ENCODE results near the gene CNN3. TPM values are rescaled to one million over a fixed set of nuclear protein-coding genes. Genes with fewer than 3 reads are reported as not detected.

Gene CNN3
- total RNA-seq, 2 donors from 2014 or later: 82.2 to 124 TPM

GRCh38 chr1:94856868-94857267 lies 70.0 kb downstream of the CNN3 start:
- no peaks in the 10 kb centered on the region for H3K9me3 ChIP-seq
- H3K27me3 ChIP-seq: no peaks in the 10 kb centered on the region
- DNase-seq (ENCODE audit: low spot score): no peak
- no peak for TF ChIP-seq CTCF (IDR thresholded peaks at IDR 0.05)
- peaks cover 0 to 29% of the 10 kb centered on the region in 2 donors for H3K4me1 ChIP-seq
- H3K27ac ChIP-seq: no peak overlapping the region
- no peaks in the 10 kb centered on the region for H3K36me3 ChIP-seq
- no peak overlapping the region for H3K4me3 ChIP-seq

- Histone ChIP-seq H3K27ac (peak overlapping the region in 1 of 2 donors; percentile 86), H3K9me3 (no peaks in the 10 kb centered on the region), H3K4me1 (peaks cover 0 to 38% of the 10 kb centered on the region in 2 donors), H3K4me3 (no peak overlapping the region), H3K36me3 (no peaks in the 10 kb centered on the region), H3K27me3 (no peaks in the 10 kb centered on the region)
- TF ChIP-seq CTCF (IDR thresholded peaks at IDR 0.05): no peak
- no peak for DNase-seq (ENCODE audit: low spot score)
Measured at GRCh38 chr1:94856004-94856403, 70.9 kb downstream of the CNN3 start.

GRCh38 chr1:94855307-94855700 lies 71.6 kb downstream of the CNN3 start:
- H3K4me3 ChIP-seq: no peak overlapping the region
- H3K9me3 ChIP-seq: no peaks in the 10 kb centered on the region
- H3K27ac ChIP-seq: peak overlapping the region; percentile 79 to 86
- no peaks in the 10 kb centered on the region for H3K36me3 ChIP-seq
- no peak for TF ChIP-seq CTCF (IDR thresholded peaks at IDR 0.05)
- DNase-seq (ENCODE audit: low spot score): no peak
- no peaks in the 10 kb centered on the region for H3K27me3 ChIP-seq
- peaks cover 0 to 40% of the 10 kb centered on the region in 2 donors for H3K4me1 ChIP-seq

- peak; percentile 74 to 96 for TF ChIP-seq CTCF (IDR thresholded peaks at IDR 0.05)
- Histone ChIP-seq H3K27ac (peak overlapping the region; percentile 79 to 86), H3K4me1 (peaks cover 0 to 40% of the 10 kb centered on the region in 2 donors), H3K9me3 (no peaks in the 10 kb centered on the region), H3K36me3 (no peaks in the 10 kb centered on the region), H3K27me3 (no peaks in the 10 kb centered on the region), H3K4me3 (peak overlapping the region; percentile 43 to 46)
- peak; percentile 92 for DNase-seq (ENCODE audit: low spot score)
Measured at GRCh38 chr1:94854458-94855306, 72.2 kb downstream of the CNN3 start.

GRCh38 chr1:94852788-94853187 lies 74.1 kb downstream of the CNN3 start:
- Histone ChIP-seq H3K36me3 (no peaks in the 10 kb centered on the region), H3K4me1 (peaks cover 0 to 31% of the 10 kb centered on the region in 2 donors), H3K27me3 (no peaks in the 10 kb centered on the region), H3K9me3 (no peaks in the 10 kb centered on the region), H3K4me3 (no peak overlapping the region), H3K27ac (peak overlapping the region in 1 of 2 donors; percentile 38)
- TF ChIP-seq CTCF (IDR thresholded peaks at IDR 0.05): peak in 1 of 2 donors; percentile 29
- DNase-seq (ENCODE audit: low spot score): no peak
